HG02798 (cell line): Measurements from ENCODE around the gene VAV3.
A peak's percentile ranks its signal among the peaks of the same experiment; 100 is the strongest.

ENCODE experiments used
- ATAC-seq: cut with Tn5 transposase; IDR thresholded peaks from one replicate; pipeline ENCODE4 v1.9.1; 2021; ENCODE audit warnings: mild to moderate bottlenecking; ENCODE audit not compliant: unreplicated experiment, poor library complexity

Gene VAV3

DNA sequence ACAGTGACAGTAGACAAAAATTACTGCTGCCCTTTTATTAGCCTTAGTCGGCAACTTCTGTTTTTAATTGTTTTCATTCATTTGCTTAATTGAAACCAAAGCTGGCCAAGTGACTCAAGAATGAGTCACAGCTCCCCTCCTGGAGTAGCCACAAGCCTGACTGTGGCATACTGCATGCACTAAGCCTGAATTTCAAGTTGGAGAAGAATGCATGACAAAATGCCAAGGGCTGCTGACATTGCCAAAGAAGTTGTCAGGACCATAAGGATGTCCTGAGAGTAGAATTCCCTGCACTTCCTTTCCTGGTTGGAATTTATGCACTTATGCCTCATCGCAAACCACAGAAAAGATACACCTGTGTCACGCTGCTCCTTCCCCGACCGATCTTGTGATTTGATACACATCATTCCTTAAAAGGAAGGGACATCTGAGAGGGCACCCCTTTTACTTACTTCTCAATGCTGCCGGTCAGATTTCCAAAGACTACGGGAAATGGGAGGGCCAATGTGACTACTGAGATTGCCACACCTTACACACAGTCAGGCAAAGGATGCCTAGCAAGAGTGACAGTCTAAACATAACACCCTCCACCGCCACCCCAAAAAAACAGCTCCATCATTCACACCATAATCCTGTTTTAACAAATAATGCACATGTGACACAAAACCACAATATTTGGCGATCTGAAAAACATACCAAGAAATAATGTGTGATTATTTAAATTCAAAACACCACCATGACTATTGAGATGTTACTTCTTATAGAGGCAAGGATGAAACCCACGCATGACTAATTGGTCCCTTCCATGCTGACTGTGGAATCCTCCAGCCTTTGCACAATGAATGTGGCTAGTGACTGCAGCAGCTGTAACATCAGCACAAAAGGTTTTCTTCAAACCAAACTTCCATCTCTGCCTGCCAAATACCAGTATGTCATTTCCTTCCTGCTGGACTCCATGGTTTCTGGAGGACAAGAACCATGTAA, 28.2 kb downstream of the VAV3 start:
- ATAC-seq, result peak; percentile 40

DNA sequence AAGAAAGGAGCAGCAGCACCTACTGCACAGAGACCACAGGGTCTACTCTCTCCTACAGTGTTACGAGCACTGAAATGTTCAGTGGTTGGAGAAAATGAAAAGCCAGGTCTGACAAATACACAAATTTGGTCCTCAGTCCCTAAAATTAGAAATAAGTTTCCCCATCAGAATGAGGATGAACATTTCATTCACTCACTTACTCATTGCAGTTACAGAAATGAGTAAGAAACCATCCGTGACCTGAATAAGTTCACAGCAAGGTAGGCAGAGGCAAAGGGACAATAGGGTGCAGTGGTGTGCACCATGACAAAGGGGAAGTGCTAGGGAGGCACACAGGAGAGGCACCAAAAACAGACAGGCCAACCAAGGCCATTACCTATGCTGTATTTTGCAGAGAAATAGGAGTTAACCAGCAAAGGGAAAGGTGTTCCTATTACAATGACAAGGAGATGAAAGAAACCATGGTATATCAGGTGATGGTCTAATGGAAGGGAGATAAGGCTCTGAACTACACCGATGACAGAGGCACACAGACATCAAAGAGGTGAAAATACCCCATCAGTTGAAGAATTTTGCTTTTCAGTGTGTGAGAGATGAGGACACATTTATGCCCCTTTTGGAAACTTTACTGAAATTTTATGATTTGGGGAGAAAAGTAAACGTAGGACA, 29.4 kb downstream of the VAV3 start:
- ATAC-seq, result peak; percentile 88

DNA sequence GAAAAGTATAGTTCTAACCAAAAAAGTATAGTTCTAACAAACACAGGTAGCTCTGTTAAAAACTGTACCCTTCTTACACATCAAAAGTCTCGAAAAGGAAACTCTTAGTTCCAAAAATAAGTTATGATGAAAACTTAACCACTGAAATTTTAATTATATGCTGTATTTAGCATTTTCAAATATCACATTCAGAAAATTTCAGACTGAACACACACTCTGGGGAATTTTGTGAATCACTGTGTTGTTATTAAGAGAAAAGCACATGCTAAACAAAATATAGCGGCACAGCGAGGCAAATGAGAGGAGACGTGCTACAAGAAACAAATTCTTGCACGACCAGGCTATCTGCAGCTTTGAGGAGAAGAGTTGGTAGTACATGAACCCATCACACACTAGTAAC, 30.4 kb downstream of the VAV3 start:
- ATAC-seq, result peak; percentile 37

DNA sequence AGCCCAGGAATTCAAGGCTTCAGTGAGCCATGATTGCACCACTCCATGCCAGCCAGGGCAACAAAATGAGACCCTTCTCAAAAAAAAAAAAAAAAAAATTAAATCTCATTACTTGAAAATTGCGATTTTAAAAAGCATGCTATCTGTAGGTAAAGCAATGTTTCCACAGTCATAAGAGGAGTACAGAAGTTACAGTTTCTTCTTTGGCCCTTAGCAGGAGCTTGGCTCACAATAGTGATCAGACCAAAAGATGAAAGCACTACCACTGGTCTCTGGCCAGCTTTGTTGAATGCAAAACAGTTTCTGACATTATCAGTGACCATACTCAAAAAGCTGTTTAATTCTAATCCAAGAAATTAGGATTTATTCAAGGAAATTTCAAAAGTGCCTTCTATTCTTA, 31.2 kb downstream of the VAV3 start:
- no peak for ATAC-seq

DNA sequence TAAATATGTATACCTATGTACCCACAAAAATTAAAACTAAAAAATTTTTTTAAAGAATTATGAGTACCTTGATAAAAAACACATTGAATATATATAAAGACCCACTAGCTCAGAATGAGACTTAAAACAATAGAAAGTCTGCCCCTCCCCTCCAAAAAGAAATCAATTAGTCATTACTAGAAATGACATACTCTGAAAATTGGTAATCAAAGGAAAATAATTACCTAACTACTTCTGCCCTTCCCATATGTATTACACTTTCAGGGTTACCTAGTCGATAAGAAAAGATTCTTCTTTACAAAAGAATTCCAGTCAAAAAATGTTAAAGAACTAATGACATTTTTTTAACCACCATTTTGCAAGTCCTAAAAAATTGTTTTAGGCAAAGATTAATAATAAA, 34.7 kb downstream of the VAV3 start:
- no peak for ATAC-seq

DNA sequence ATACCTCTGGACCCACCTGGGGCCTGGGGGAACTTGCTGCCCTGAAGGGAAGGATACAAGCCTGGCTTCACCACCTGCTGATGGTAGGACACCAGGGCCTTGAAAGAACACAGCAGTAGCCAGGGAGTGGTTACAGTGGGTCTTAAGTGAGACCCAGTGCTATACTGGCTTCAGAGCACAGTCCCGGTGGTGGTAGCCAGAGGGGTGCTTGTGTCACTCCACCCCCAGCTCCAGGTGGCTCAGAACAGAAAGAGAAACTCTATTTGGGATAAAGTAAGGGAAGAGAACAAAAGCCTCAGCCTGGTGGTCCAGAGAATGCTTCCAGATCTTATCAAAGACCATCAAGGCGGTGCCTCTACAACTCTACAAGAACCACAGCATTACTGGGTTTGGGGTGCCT, 37.2 kb downstream of the VAV3 start:
- ATAC-seq, result no peak

DNA sequence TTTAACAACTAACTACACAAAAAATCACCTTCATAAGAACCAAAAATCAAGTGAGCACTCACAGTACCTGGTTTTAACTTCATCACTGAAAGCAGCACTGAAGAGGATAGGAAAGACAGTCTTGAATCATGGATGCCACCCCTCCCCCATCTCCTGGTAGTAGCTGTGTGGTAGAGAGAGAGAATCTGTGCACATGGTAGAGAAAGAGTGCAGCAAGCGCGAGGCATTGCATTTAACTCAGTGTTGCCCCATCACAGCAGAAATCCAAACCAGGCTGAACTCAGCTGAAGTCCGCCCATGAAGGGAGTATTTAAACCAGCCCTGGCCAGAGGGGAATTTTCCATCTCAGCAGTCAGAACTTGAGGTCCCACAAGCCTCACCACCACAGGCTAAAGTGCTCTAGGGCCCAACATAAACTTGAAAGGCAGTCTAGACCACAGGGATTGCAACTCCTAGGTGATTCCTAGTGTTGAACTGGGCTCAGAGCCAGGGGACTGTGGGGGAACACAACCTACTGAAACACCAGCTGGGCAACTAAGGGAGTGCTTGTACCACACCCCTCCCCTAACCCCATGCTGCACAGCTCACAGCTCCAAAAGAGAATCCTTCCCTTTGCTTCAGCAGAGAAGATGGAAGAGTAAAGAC, 38.4 kb downstream of the VAV3 start:
- ATAC-seq, result no peak

DNA sequence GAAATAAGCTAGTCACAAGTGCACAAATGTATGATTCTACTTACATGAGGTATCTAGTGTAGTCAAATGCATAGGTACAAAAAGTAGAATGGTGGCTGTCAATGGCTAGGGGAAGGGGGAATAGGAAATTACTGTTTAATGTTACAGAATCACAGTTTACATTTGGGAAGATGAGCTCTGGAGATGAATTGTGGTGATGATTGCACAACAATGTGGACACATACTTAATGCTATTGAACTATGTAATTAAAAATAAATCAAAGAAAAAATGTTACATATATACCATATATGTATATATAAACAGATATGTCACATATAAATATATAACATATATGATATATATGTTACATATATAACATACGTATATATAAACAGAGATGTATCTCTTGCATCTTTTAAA, 39.4 kb downstream of the VAV3 start:
- no peak for ATAC-seq

DNA sequence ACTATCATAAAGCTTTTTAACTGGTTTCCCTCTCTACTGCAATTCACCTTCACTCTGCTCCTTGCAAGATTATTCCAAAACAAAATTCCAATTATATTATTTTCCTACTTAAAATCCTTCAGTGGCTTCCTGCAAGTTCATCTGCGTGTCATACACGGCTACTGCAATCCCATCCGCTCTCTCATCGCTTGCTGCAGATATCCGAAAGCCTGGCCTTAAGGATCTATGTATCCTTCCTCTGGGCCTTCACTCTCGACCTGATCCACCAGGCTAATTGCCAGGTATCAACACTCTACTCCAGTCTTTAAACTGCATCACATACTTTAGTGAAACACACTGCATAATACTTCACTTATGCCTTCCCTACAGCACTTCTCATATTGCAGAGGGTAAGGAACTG, 44.0 kb downstream of the VAV3 start:
- no peak for ATAC-seq

DNA sequence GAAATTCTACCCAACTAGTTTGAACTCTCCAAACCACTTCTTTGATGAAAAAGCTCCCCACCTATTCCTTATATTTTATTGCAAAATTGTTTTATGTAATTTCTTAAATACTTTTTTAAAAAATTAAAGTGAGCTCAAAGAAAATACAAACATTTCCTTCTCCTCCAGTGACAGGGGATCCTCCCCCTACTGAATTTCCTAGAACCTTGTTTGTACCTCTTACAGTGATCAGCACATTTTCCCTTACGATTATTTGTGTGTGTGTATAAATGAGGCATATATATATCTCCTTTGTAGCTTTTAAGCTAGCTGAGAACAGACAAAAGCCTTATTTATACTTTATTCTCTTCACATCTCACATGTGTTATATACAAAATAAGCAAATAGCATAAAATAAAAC, 44.4 kb downstream of the VAV3 start:
- ATAC-seq, result no peak

DNA sequence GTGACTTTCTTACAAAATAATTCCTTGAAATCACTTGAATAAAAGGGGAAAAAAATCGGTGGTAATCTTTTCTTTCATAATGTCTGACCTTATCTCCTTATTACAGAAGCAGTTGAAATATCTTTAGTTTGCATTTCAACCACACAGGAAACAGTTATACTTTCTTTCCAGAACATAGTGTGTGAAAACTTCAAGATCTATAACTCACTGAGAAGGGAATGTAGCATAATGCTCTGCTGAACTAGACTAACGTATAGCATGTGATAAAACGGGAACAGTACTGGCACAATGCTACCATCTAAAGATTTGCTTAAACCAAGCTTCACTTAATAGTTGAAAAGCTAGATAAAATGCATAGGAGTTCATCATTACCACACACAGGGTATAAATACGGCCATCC, 45.0 kb downstream of the VAV3 start:
- no peak for ATAC-seq

DNA sequence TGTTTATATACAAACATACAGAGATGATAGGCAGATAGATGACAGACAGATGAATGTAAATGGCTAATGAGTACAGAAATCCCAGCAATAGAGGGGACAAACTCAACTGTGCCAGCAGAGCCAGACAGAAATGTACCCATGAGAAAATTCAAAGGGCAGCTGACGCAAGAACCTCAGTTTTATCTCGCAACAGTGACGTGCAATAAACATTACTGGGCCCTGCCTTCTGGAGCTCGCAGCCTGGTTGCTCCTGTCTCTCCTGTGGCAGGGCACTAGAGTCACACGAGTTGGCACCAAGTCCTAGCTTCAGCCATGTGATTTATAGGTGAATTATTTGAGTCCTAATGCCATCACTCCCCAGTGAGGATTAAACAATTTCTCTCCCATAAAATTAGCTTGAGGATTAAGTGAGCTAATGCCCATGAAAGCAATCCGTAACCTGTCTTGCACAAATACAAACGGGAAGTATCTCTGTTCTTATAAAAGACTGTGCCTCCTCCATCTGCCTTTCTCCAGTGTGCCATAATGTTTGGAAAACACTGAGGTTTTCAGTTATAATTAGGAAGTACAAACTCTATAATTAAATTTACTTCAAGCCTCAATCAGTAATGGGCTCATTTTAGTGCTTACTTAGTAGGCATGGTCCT, 50.7 kb downstream of the VAV3 start:
- ATAC-seq, result no peak

DNA sequence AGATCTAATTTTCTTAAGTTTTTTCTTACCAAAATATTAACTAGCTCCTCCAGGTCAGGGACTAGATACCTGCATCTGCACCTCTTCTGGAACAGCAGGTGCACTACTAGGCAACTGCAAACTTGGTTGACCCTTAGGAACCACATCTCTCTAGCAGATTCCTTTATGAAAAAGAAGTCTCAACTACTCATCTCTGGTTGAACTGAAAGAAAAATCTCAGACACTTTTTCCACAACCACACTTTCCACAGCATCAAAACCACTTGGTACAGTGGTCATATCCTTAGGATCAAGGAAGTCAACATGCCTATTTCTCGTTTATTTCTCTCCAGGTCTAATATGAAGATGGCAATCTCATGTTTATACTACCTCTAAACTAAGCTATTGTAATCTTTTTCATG, 52.3 kb downstream of the VAV3 start:
- no peak for ATAC-seq

DNA sequence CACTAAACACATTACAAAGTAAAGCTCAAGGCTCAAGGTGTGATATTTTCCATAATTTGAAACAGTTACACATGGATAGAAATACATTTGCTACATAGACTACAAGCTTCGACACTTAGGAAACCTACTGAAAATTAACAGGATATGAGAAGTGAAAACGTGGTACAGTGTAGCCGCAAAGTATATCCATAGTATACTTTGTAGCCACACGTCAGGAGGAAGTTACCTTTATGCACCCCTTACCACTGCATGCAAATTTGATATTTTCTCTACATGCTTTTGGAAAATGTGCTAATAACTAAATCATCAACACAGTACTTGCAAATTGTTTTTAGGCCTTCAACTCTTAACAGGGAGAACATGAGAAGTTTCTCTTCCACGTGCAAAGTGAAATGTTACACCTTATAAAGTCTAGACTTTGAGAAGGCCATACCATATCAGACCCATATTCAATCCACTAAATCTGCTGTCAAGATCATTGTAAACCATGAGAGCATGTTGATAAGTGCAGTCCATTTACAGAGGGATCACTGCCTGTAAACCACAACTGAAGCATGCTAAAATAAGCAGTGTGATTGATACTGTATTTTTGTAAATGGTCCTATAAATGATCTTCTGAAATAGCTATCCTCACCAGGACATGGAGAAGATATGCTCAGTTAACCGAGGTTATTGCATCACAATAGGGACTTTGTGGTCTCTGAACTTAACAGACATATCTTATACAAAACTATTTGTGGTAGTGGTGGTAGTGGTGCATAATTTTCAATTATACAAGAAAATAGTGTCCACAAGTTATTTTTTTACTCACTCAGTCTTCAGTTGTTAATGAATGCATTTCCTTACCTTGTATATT, 64.7 kb downstream of the VAV3 start:
- ATAC-seq, result no peak

DNA sequence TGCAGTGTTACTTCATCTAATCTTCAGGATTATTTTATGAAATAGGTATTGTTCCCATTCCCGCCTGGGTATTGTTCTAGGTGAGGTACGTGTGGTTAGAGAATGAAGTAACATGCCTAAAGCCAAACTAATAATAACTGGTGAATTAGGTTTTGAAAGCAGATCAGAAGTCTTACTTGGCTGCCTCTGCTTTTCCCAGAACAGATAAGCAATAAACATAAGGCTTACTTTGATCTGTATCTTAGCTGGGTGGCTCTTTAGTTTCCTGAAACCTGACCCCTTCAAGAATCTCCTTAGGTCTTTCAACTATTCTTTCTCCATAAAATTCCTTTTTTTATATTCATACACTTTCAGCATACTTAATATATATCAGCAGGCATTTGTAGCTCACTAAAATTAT, 65.3 kb downstream of the VAV3 start:
- ATAC-seq, result no peak

DNA sequence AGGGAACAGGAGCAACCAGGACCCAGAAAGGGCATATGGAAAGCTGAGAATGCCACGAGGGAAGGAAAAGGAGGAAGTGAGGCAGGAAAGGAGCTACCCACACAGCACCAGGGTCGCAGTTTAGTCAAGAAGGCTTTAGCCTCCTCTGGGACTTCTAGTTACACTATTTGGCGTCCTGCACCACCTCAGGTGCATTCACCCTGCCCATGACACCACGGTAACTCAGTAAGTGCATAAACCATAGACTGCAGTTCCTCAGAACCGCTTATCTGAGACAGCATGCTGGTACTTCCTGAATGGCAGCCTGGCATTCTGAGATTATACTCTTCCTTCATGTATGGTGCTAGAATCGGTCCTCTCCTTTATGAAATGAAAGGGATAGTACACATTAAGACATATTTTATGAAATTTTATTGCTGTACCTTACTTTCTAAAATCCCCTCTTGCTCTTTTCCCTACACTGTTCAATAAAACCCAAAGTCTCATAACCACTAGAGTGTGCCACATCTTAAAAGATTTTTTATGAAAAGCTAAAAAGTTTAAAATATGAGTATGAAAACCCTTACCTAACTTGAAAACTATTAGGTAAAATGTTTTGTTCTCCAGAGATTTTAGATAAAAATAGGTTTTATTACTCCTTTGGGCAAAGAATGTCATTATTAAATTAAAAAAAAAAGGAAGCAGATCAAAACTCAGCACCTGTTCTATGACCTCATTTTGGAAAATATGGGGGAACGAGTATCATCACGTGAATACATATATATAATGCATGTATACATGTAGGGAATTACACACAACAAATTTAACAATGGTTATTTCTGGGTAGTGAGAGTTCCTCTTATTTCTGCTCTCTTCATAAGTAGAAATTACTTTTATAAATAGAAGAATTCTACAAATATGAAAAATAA, 67.3 kb downstream of the VAV3 start:
- no peak for ATAC-seq

DNA sequence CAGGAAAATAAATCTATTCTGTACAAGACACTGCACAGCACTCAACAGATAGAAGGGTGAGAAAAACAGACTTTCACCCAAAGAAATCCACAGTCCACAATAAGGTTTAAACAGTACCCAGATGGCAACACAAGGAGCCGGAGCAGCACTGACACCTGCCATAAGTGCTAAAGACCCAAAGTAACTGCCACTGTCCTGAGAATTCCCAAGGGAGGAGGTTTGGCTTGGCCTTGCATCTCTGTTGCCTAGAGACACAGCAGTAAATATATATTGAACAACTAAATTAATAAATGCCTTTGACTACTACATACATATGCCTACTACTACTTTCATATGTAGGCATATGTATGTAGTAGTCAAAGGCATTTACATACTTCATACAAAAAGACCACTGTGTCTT, 68.0 kb downstream of the VAV3 start:
- no peak for ATAC-seq

DNA sequence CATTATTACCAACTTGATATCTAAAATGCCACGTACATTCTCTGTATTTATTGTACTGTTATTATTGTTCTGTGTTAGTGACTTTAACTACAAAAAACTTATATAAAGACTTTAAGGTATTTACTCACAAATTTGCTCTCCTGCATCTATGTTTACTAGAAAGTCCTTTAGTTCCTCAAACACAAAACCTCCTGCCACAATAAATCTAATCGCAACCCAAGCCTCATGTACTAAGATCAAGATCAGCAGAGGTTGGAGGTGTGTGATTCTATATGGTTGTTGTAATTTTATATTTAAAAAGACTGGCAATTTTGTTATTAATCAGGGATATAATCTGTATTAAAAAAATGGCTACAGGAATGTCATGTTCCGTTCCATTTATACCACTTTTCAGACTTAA, 68.6 kb downstream of the VAV3 start:
- no peak for ATAC-seq
